ENCODE data around the gene CDK9.

CDK9 gene

GRCh38 chr9:127785933-127786772 is at the start of gene CDK9:
TSS of gene CDK9 (plus strand) at chr9:127786034. CDS start at chr9:127786149, 115 bp downstream.
- peaks cover 45% of the 10 kb centered on the region for H3K36me3 ChIP-seq (ENCODE audit: control insufficient read depth, insufficient read depth, low read length)
- H3K27ac ChIP-seq (ENCODE audit: low read depth, low read length): peak within 1 kb of the TSS; percentile 97
- H3K4me3 ChIP-seq (ENCODE audit: low read depth, low read length): peak within 1 kb of the TSS; percentile 98
- no peaks in the 10 kb centered on the region for H3K27me3 ChIP-seq (ENCODE audit: control insufficient read depth, insufficient read depth, low read length)
- peaks cover 7% of the 10 kb centered on the region for H3K4me1 ChIP-seq (ENCODE audit: control insufficient read depth, insufficient read depth, low read length)
- H3K9me3 ChIP-seq (ENCODE audit: control insufficient read depth, insufficient read depth, low read depth, low read length): no peaks in the 10 kb centered on the region
- H3K9ac ChIP-seq (ENCODE audit: low read length): peak within 1 kb of the TSS; percentile 96

GRCh38 chr9:127738666-127739065 is 47.2 kb upstream of the CDK9 start:
- H3K36me3 ChIP-seq (ENCODE audit: control insufficient read depth, insufficient read depth, low read length): no peaks in the 10 kb centered on the region

DNA sequence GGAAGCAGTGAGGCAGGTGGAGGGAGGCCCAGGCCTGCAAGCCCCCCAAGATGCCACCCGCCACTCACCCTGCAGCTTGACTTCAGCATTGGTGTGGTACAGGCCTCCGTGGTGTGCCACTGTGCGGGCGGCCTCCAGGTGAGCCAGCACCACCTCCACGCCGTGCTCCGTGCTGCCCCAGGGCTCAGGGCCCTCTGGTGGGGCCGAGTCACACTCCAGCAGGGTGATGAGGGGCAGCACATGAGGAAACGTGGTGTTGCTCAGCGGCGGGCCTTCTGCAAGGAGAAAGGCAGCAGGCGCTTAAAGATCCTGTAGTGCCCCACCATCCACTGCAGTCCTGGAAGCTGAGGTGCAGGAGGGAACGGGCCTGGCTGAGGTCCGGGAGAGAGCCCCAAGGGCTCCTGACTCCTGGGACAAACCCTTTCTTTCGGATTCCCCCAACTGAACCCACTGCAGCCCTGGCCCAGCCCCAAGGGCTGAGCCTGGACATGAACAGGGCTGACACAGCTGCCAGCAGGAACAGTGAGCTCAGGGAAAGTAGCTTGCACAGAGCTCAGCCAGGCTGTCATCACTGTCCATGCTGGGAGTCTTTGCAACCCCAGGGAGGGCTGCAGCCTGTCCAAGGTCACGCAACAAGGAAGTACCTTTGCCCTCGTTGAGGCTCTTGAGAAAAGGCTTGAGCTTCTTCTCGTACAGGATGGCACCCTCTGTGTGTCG is 46.1 kb upstream of the CDK9 start:
- H3K27ac ChIP-seq (ENCODE audit: low read depth, low read length): no peak overlapping the region
- H3K36me3 ChIP-seq (ENCODE audit: control insufficient read depth, insufficient read depth, low read length): no peaks in the 10 kb centered on the region
- peaks cover 3% of the 10 kb centered on the region; the same call in 1 of the 2 replicates for H3K27me3 ChIP-seq (ENCODE audit: control insufficient read depth, insufficient read depth, low read length)
- H3K4me3 ChIP-seq (ENCODE audit: low read depth, low read length): no peak overlapping the region
- H3K4me1 ChIP-seq (ENCODE audit: control insufficient read depth, insufficient read depth, low read length): peaks cover 3% of the 10 kb centered on the region; the same call in 1 of the 2 replicates
- no peaks in the 10 kb centered on the region for H3K9me3 ChIP-seq (ENCODE audit: control insufficient read depth, insufficient read depth, low read depth, low read length)
- no peak overlapping the region for H3K9ac ChIP-seq (ENCODE audit: low read length)

More at GRCh38 chr9:127738666-127739065, 47.2 kb upstream of the CDK9 start:
- no peak overlapping the region for H3K9ac ChIP-seq (ENCODE audit: low read length)
- peaks cover 3% of the 10 kb centered on the region; the same call in 1 of the 2 replicates for H3K27me3 ChIP-seq (ENCODE audit: control insufficient read depth, insufficient read depth, low read length)
- peaks cover 9% of the 10 kb centered on the region; the same call in 1 of the 2 replicates for H3K4me1 ChIP-seq (ENCODE audit: control insufficient read depth, insufficient read depth, low read length)
- no peaks in the 10 kb centered on the region for H3K9me3 ChIP-seq (ENCODE audit: control insufficient read depth, insufficient read depth, low read depth, low read length)
- no peak overlapping the region for H3K27ac ChIP-seq (ENCODE audit: low read depth, low read length)
- H3K4me3 ChIP-seq (ENCODE audit: low read depth, low read length): no peak overlapping the region

DNA sequence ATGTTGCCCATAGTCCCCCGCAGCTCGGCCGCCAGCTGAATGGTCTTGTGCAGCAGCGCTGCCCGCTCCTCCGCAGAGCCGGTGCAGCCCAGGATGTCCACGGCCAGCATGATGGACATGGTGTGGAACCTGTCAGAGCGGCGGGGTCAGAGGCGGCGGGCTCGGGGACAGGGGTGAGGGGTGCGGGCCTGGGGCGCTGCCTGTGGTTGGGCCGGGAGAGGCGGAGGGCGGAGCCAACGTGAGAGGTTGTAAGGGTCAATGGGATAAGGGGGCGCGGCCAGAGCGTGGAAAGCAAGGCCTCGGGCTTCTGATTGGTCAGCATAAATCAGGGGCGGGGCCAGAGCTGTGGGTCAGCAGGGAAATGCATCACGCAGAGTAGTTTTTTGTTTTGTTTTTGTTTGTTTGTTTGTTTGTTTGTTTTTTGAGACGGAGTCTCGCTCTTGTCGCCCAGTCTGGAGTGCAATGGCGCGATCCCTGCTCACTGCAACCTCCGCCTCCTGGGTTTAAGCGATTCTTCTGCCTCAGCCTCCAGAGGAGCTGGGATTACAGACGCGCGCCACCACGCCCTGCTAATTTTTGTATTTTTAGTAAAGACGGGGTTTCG is 43.9 kb upstream of the CDK9 start:
- H3K9me3 ChIP-seq (ENCODE audit: control insufficient read depth, insufficient read depth, low read depth, low read length): no peaks in the 10 kb centered on the region
- no peak overlapping the region for H3K9ac ChIP-seq (ENCODE audit: low read length)
- peaks cover 3% of the 10 kb centered on the region; the same call in 1 of the 2 replicates for H3K4me1 ChIP-seq (ENCODE audit: control insufficient read depth, insufficient read depth, low read length)
- peak overlapping the region; percentile 57 for H3K4me3 ChIP-seq (ENCODE audit: low read depth, low read length)
- peaks cover 3% of the 10 kb centered on the region; the same call in 1 of the 2 replicates for H3K27me3 ChIP-seq (ENCODE audit: control insufficient read depth, insufficient read depth, low read length)
- H3K27ac ChIP-seq (ENCODE audit: low read depth, low read length): no peak overlapping the region
- no peaks in the 10 kb centered on the region for H3K36me3 ChIP-seq (ENCODE audit: control insufficient read depth, insufficient read depth, low read length)

GRCh38 chr9:127742435-127743088 is 43.3 kb upstream of the CDK9 start:
- Histone ChIP-seq H3K27ac (ENCODE audit: low read depth, low read length) (no peak overlapping the region), H3K4me3 (ENCODE audit: low read depth, low read length) (peak overlapping the region; percentile 57), H3K9me3 (ENCODE audit: control insufficient read depth, insufficient read depth, low read depth, low read length) (no peaks in the 10 kb centered on the region), H3K36me3 (ENCODE audit: control insufficient read depth, insufficient read depth, low read length) (no peaks in the 10 kb centered on the region), H3K4me1 (ENCODE audit: control insufficient read depth, insufficient read depth, low read length) (peaks cover 3% of the 10 kb centered on the region; the same call in 1 of the 2 replicates), H3K27me3 (ENCODE audit: control insufficient read depth, insufficient read depth, low read length) (peaks cover 3% of the 10 kb centered on the region; the same call in 1 of the 2 replicates), H3K9ac (ENCODE audit: low read length) (no peak overlapping the region)

DNA sequence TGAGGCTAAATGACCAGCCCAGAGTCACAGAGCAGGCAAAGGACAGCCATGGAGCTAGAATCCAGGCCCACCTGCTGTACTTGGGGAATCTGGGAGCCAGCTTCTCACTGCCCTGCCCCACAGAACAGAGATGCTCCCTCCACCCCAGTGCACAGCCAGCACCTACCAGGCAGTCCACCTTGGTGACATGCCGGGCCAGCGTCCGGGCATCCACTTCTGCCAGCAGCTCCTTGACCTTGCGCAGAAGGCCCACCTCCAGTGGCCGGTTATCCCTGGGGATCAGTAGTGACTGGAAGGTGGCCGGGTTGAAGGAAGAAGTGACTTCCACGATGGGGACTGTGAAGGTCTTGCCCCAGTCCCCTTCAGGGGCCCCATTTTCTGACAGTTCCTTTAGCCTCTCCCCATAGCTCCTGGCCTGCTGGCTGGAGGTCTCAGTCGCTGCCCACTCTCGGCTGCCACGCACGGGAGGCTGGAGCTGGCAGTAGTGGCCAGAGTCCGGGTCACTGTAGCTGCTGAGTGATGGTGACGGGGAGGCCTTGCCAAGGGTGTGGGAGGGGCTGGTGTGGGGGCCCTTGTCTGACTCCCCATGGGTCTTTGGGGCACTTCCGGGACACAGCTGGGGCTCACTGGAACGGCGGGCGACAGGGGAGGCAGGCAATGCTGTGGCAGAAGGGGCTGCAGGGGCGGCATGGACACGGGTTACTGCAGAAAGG is 41.3 kb upstream of the CDK9 start:
- Histone ChIP-seq H3K9me3 (ENCODE audit: control insufficient read depth, insufficient read depth, low read depth, low read length) (no peaks in the 10 kb centered on the region), H3K4me1 (ENCODE audit: control insufficient read depth, insufficient read depth, low read length) (peaks cover 3% of the 10 kb centered on the region; the same call in 1 of the 2 replicates), H3K4me3 (ENCODE audit: low read depth, low read length) (no peak overlapping the region), H3K9ac (ENCODE audit: low read length) (no peak overlapping the region), H3K36me3 (ENCODE audit: control insufficient read depth, insufficient read depth, low read length) (peaks cover 5% of the 10 kb centered on the region), H3K27ac (ENCODE audit: low read depth, low read length) (no peak overlapping the region), H3K27me3 (ENCODE audit: control insufficient read depth, insufficient read depth, low read length) (peaks cover 3% of the 10 kb centered on the region; the same call in 1 of the 2 replicates)

GRCh38 chr9:127746959-127747569 is 38.8 kb upstream of the CDK9 start:
- Histone ChIP-seq H3K9ac (ENCODE audit: low read length) (no peak overlapping the region), H3K9me3 (ENCODE audit: control insufficient read depth, insufficient read depth, low read depth, low read length) (no peaks in the 10 kb centered on the region), H3K27ac (ENCODE audit: low read depth, low read length) (no peak overlapping the region), H3K4me1 (ENCODE audit: control insufficient read depth, insufficient read depth, low read length) (no peaks in the 10 kb centered on the region), H3K36me3 (ENCODE audit: control insufficient read depth, insufficient read depth, low read length) (peaks cover 5% of the 10 kb centered on the region), H3K27me3 (ENCODE audit: control insufficient read depth, insufficient read depth, low read length) (peaks cover 6% of the 10 kb centered on the region), H3K4me3 (ENCODE audit: low read depth, low read length) (no peak overlapping the region)

GRCh38 chr9:127749090-127749787 is 36.6 kb upstream of the CDK9 start:
- Histone ChIP-seq H3K4me1 (ENCODE audit: control insufficient read depth, insufficient read depth, low read length) (no peaks in the 10 kb centered on the region), H3K36me3 (ENCODE audit: control insufficient read depth, insufficient read depth, low read length) (peaks cover 5% of the 10 kb centered on the region), H3K9me3 (ENCODE audit: control insufficient read depth, insufficient read depth, low read depth, low read length) (no peaks in the 10 kb centered on the region), H3K27ac (ENCODE audit: low read depth, low read length) (no peak overlapping the region), H3K4me3 (ENCODE audit: low read depth, low read length) (no peak overlapping the region), H3K27me3 (ENCODE audit: control insufficient read depth, insufficient read depth, low read length) (peaks cover 27% of the 10 kb centered on the region), H3K9ac (ENCODE audit: low read length) (no peak overlapping the region)

- Histone ChIP-seq H3K27ac (ENCODE audit: low read depth, low read length) (no peak overlapping the region), H3K4me1 (ENCODE audit: control insufficient read depth, insufficient read depth, low read length) (peaks cover 5% of the 10 kb centered on the region; the same call in 1 of the 2 replicates), H3K9me3 (ENCODE audit: control insufficient read depth, insufficient read depth, low read depth, low read length) (no peaks in the 10 kb centered on the region), H3K36me3 (ENCODE audit: control insufficient read depth, insufficient read depth, low read length) (peaks cover 5% of the 10 kb centered on the region), H3K27me3 (ENCODE audit: control insufficient read depth, insufficient read depth, low read length) (peaks cover 47% of the 10 kb centered on the region), H3K9ac (ENCODE audit: low read length) (no peak overlapping the region), H3K4me3 (ENCODE audit: low read depth, low read length) (no peak overlapping the region)
Observed at GRCh38 chr9:127751269-127752054, 34.4 kb upstream of the CDK9 start.
